COR-L47 (cell line): ENCODE results near the gene ACADM.
"Not testable (repeated sequence)": the region's sequence is repeated elsewhere in the genome, so short reads cannot be mapped to it uniquely, and the experiment has no call there.

Source experiments
- DNase-seq: peaks from one replicate; lab custom pipeline; 2025; lab: John Stamatoyannopoulos, UW

ACADM gene

GRCh38 chr1:75736016-75736415 lies 11.5 kb downstream of the ACADM start:
- no peak for DNase-seq

- DNase-seq: no peak
These were observed 17.6 kb downstream of the ACADM start for GRCh38 chr1:75742047-75742625.

DNA sequence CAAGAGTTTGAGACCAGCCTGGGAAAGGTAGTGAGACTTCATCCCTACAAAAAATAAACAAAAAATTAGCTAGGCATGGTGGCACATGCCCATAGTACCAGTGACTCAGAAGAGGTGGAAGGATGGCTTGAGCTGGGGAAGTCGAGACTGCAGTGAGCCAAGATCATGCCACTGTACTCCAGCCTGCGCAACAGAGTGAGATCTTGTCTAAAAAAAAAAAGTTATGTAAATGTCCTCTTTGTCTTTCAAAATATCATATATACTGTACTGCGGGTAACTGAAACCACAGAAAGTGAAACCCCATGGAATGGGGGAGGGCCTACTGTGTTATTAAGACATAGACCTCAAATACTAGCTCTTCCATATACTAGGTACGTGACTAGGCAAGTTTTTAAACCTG lies 20.8 kb downstream of the ACADM start:
- no peak for DNase-seq

GRCh38 chr1:75757210-75757609 lies 32.7 kb downstream of the ACADM start:
- not testable (repeated sequence) for DNase-seq

DNA sequence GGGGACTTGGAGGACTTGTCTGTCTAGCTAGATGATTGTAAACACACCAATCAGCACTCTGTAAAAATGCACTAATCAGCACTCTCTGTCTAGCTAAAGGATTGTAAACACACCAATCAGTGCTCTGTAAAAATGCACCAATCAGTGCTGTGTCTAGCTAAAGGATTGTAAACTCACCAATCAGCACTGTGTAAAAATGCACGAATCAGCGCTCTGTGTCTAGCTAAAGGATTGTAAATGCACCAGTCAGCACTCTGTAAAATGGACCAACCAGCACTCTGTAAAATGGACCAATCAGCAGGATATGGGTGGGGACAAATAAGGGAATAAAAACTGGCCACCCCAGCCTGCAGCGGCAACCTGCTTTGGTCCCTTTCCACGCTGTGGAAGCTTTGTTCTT lies 34.0 kb downstream of the ACADM start:
- DNase-seq: not testable (repeated sequence)

DNA sequence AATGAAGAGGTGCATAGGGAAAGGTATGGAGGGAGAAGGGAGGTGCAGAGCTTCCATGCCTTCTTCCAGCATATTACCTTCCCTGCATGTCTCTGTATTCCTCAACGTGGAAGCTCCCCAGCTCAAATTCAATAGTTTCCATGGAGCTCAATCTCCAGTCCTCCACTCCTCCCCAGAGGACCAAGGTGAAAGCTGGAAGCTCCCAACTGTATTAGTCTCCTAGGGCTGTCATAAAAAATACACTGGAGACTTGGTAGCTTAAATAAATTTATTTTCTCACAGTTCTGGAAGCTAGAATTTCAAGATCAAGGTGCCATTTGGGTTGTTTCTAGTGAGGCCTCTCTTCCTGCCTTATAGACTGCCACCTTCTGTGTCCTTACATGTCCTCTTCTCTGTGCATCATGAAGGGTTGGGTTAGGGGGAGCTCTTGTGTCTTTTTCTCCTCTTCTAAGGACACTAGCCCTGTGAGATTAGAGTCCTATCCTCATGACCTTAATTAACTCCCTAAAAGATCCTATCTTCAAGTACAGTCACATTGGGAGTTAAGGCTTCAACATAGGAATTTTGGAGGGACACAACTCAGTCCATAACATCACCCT lies 39.6 kb downstream of the ACADM start:
- no peak for DNase-seq

GRCh38 chr1:75765697-75766355 lies 41.3 kb downstream of the ACADM start:
- no peak for DNase-seq

GRCh38 chr1:75768016-75768415 lies 43.5 kb downstream of the ACADM start:
- DNase-seq: no peak

DNA sequence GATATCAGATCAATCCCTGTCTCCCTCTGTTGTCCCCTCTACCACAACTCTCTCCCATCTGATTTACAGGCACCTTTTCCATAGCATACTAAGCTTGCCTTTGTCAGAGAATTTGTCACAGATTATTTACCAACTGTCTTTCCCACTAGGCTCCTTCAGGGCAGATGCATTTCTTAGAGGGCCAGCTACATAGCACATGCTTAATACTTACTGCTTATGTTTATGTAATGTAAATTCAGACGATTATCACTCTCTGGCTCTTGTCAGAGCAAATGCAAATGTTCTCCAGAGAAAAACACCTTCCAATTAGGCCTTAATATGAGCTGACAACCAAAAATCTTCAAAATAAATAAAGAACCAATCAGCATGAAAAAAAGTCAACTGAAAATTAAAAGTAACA lies 46.3 kb downstream of the ACADM start:
- no peak for DNase-seq

- no peak for DNase-seq
These were observed 47.5 kb downstream of the ACADM start for GRCh38 chr1:75771978-75772377.

DNA sequence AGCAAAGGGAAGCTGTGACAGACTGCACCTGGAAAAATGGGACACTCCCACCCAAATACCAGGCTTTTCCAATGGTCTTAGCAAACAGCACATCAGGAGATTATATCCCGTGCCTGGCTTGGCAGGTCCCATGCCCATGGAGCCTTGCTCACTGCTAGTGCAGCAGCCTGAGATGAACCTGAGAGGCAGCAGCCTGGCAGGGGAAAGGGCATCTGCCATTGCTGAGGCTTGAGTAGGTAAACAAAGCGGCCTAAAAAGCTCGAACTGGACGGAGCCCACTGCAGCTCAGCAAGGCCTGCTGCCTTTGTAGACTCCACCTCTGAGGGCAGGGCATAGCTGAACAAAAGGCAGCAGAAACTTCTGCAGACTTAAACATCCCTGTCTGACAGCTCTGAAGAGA lies 53.3 kb downstream of the ACADM start:
- DNase-seq: not testable (repeated sequence)

- not testable (repeated sequence) for DNase-seq
These were observed 54.2 kb downstream of the ACADM start for GRCh38 chr1:75778694-75779093.

DNA sequence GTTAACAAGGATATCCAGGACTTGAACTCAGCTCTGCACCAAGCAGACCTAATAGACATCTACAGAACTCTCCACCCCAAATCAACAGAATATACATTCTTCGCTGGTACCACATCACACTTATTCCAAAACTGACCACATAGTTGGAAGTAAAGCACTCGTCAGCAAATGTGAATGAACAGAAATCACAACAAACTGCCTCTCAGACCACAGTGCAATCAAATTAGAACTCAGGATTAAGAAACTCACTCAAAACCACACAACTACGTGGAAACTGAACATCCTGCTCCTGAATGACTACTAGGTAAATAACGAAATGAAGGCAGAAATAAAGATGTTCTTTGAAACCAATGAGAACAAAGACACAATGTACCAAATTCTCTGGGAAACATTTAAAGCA lies 55.7 kb downstream of the ACADM start:
- not testable (repeated sequence) for DNase-seq

- DNase-seq: not testable (repeated sequence)
These were observed 59.4 kb downstream of the ACADM start for GRCh38 chr1:75783920-75784319.

DNA sequence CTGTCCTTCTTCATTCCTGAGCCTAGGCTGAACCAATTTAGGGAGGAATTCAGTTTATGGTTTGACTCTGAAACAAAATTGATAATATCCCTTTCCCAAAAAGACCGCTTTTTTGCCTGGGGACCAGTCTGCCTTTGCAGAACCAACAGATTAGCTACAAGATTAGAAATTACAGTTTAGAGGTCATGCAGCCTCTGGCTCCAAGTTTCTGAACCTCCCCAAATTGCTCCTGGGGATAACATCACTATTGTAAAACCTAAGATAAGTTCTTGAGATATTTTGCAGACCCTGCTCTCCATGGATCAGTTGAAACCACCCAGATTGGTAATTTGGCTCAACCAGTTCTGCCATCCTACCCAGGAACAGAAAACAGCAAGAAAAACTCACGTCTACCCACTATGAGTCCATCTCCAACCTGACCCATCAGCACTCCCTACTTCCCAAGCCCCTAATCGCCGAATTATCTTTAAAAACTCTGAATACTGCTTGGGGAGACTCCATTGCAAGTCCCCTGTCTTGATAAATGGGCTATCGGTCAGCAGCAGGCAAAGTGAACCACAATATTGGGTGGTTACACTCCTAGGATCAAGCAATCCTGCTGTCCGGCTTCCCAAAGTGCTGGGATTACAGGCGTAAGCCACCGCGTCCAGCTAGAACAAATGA lies 60.9 kb downstream of the ACADM start:
- no peak for DNase-seq

- DNase-seq: peak; percentile 96
These were observed 61.7 kb downstream of the ACADM start, which contains the start of gene RABGGTB for GRCh38 chr1:75785983-75786853. Gene RABGGTB (plus strand): TSS chr1:75786256. CDS start chr1:75786272, 16 bp downstream.

DNA sequence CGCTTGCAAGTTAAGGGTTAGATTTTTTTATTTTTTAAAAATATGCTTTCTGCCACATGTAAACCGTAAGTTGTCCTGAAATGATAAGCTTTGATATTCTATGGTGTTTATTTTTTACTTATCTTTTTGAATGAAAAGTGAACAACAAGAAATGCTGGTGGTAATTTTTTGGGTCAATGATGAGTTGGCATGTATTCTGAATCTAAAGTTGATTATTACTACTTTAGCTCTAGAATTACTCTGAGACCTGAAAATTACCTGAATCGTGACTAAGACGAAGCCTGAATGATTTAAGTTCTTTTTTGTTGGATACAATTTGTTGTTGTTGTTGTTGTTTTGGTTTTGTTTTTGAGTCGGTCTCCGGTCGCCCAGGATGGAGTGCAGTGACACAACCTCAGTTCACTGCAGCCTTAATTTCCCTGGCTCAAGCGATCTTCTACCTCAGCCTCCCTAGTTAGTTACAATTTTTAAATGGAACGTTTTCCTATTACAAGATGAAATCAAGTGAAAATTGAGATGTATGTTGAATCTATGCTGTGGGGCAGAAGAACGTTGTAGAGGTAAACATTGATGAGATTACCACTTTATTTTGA lies 62.5 kb downstream of the ACADM start:
- DNase-seq: no peak

GRCh38 chr1:75787524-75787923 lies 63.0 kb downstream of the ACADM start:
- DNase-seq: no peak

- DNase-seq: no peak
These were observed 65.5 kb downstream of the ACADM start for GRCh38 chr1:75789988-75790387.

DNA sequence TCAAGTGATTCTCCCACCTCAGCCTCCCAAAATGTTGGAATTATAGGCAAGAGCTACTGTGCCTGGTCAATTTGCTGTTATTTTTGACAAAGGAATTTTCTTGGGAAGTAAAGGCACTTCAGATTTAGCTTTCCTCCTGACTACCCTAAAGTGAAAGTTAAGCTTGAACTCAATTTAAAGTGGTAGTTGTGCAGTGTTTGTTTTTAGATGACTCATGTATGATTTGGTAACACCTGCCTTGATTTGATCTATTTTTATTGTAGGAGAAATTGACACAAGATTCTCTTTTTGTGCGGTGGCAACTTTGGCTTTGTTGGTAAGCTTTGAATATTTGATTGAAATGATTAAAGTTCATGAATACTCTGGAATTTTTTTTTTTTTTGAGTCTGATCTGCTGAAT lies 66.5 kb downstream of the ACADM start:
- DNase-seq: no peak

DNA sequence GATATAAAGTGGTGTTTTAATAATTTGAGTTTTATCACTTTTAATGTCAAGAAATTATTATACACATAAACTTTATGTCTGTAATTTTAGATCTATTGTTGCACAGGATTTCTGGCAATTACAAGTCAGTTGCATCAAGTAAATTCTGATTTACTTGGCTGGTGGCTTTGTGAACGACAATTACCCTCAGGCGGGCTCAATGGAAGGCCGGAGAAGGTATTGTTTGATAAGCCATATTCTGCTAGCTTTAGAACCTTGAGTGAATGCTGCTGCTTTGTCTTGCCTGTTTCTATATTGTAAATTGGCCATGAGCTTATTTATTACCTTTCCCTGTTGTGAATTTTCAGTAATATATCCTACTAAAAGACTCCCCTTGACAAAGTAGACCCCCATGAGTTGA lies 67.6 kb downstream of the ACADM start:
- DNase-seq: no peak

DNA sequence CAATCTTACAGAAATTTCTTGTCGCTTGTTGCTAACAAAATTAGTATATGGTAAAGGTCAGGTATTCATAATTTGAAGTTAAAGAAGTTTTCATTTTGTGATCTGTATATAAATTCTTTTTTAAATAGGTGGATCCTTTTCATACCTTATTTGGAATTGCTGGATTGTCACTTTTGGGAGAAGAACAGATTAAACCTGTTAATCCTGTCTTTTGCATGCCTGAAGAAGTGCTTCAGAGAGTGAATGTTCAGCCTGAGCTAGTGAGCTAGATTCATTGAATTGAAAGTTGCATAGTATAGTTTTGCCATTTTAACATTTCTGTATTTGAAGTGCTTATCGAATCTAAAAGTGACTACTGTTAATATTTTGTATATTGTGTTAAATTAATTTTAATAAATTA lies 69.9 kb downstream of the ACADM start:
- DNase-seq: no peak
